ENCODE data around the gene OLA1.

- TF ChIP-seq ZNF383 (CRISPR knock-in tag; IDR thresholded peaks at IDR 0.05; ENCODE audit: borderline replicate concordance) (no peak), ZNF552 (CRISPR knock-in tag; IDR thresholded peaks at IDR 0.05; ENCODE audit: borderline replicate concordance) (no peak), MAZ (IDR thresholded peaks at IDR 0.05; ENCODE audit: borderline replicate concordance, low read depth, low read length) (no peak), MAZ (CRISPR knock-in tag; IDR thresholded peaks at IDR 0.05; ENCODE audit: low read depth) (no peak), TFAP4 (IDR thresholded peaks at IDR 0.05; ENCODE audit: borderline replicate concordance, low read depth) (no peak)
Observed at GRCh38 chr2:174076975-174077374, 171.4 kb downstream of the OLA1 start.

Measured in HepG2 (cell line).